Fibroblast of villous mesenchyme (primary cell): ENCODE data around the gene TTYH3. TPM values are rescaled to one million over a fixed set of nuclear protein-coding genes. Genes with fewer than 3 reads are reported as not detected.
A peak's percentile ranks its signal among the peaks of the same experiment; 100 is the strongest.

Experiments
- DNase-seq: peaks from one replicate; pipeline ENCODE4 v3.0.0-alpha.2; 2010; ENCODE audit warnings: low read depth
- H3K4me3 ChIP-seq: 2 replicates; pipeline ENCODE4 v1.5.1; 2011; ENCODE audit warnings: low read depth, mild to moderate bottlenecking, low read length
- total RNA-seq: library from RNA; depleted of rRNA; stranded (reverse); fragments of >200 nt; gene quantifications from 2 replicates; pipeline ENCODE4 v1.2.3, GENCODE V29; 2012
- TF ChIP-seq, protein P1 (sequence below): IDR thresholded peaks from 2 replicates; pipeline ENCODE4 v1.5.1; 2012; ENCODE audit warnings: low read depth, mild to moderate bottlenecking, low read length; ENCODE audit not compliant: insufficient read depth

The TTYH3 gene
- total RNA-seq, 1 donor: 61.3 TPM

DNA sequence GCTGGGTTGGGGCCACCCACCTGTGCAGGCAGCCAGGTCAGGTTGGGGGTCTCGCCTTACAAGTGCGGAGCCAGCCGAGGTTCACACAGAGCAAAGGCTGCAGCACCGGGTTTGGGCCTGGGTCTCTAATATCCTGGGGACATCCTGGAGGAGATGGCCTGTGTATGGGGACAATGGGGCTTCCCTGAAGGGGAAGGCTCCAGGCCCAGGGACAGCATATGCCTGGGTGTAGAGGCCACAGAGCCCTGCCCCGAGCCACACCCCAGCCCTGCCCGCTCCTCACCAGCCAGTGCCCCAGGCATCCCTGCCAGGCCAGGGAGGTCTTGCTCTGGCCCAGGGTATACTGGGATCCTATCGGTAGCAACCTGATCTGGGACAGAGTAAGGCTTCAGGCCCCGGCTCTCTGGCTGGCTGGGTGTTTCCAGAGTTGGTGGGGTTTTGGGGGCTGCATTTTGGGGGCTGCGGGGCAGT lies 9.1 kb downstream of the TTYH3 start:
- H3K4me3 ChIP-seq: no peak overlapping the region
- DNase-seq: no peak
- TF ChIP-seq, protein P1, sequence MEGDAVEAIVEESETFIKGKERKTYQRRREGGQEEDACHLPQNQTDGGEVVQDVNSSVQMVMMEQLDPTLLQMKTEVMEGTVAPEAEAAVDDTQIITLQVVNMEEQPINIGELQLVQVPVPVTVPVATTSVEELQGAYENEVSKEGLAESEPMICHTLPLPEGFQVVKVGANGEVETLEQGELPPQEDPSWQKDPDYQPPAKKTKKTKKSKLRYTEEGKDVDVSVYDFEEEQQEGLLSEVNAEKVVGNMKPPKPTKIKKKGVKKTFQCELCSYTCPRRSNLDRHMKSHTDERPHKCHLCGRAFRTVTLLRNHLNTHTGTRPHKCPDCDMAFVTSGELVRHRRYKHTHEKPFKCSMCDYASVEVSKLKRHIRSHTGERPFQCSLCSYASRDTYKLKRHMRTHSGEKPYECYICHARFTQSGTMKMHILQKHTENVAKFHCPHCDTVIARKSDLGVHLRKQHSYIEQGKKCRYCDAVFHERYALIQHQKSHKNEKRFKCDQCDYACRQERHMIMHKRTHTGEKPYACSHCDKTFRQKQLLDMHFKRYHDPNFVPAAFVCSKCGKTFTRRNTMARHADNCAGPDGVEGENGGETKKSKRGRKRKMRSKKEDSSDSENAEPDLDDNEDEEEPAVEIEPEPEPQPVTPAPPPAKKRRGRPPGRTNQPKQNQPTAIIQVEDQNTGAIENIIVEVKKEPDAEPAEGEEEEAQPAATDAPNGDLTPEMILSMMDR: no peak

DNA sequence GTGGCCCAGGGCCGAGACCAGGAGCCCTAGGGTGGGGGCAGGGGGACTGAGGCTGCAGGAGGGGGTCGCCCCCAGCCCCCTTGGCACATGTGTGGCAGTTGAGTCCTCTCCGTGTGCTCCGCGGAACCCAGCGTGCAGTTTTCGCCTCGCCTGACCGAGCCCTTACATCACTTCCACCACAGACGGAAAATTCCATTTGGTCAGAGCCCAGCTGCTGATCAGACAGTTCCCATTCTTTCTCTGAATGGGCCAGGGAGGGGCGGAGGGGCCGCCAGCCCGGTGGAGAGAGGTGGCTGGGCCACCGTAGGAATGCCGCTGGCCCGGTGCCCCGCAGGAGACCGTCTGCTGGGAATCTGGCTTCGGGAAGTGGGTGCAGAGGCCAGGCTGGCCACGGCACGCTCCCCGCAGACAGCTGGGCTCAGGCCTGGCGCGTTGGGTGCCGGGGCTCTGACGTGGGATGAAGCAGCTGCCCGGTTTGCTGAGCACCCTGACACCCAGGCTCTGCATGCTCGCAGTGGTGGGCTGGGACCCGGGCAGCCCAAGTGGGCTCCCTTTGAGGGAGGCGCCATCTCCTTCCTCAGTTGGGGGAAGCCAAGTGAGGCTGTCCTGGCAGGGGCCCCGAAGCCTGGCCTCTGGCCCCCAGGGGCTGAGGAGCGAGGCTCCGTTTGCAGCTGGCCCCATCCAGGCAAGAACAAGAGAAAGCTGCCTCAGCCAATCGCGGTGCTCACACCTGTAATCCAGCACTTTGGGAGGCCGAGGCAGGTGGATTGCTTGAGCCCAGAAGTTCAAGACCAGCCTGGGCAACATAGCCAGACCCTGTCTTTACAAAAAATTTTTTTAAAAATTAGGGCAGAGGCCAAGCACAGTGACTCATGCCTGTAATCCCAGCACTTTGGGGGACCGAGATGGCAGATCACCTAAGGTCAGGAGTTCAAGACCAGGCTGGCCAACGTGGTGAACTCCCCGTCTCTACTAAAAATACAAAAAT lies 9.9 kb downstream of the TTYH3 start:
- TF ChIP-seq, protein P1: no peak
- peak; percentile 99 for DNase-seq
- H3K4me3 ChIP-seq: no peak overlapping the region

GRCh38 chr7:2643386-2644219 lies 11.8 kb downstream of the TTYH3 start:
- TF ChIP-seq, protein P1: no peak
- H3K4me3 ChIP-seq: no peak overlapping the region
- no peak for DNase-seq

GRCh38 chr7:2644220-2644561 lies 12.4 kb downstream of the TTYH3 start:
- TF ChIP-seq, protein P1: no peak
- no peak overlapping the region for H3K4me3 ChIP-seq
- DNase-seq: no peak

DNA sequence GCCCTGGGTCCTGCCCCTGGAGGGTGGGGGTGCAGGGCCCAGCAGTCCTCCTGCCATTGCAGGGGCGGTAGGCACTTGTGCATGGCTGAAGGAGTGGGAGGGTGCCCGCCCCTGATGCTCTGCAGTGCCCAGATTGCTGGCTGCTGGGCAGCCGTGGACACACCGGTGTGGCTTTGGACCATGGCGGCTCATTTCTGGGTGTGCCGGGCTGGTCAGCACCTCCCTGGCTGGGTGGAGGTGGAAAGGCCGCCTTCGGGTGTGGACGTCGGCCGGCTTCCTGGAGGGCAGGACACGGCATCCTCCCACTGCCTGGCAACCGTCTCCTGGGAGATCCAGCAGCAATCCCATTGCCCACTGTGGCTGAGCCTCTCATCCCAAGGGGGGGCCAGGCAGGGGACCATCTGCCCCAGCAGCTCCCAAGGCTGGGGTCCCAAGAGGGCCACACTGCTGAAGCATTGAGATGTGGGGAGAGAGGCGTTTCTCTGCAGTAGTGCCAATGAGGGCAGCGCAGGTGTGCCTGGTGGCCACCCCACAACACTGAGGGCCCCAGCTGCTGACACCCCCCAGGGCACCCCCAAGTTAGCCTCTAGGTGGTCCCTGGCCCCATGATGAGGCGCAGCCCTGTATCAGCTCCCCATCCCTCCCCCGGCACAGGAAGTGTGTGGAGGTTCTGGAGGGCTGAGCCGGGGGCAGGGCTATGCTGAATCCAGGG lies 12.9 kb downstream of the TTYH3 start:
- no peak overlapping the region for H3K4me3 ChIP-seq
- TF ChIP-seq, protein P1: no peak
- no peak for DNase-seq

DNA sequence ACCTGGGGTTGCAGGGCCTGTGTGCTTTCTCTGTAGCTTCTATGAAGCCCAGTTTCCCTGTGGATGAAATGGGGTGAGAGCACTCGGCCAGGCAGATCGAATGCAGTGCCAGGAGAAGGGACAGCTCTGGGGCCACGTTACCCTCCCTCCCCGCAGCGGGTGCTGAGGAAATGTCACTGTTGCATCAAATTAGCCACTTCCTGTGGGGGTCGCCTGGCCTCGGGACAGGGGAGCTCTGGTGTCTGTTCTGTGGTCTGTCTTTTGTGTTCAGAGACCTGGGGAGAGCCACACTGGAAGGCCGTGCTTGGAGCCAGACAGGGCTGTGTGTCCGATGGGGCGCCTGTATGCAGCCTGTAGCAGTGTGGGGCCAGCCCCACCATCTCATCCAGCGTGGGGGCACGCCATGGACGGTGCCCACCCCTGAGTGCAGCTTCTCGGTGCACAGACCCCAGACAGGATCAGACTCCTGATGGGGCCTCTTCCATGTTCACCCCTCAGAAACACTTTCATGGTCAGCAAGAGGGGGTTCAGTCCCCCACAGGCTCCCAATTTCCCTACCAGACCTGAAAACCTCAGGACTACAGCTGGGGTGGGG lies 13.6 kb downstream of the TTYH3 start:
- no peak overlapping the region for H3K4me3 ChIP-seq
- TF ChIP-seq, protein P1: no peak
- DNase-seq: peak; percentile 44
